Neural progenitor cell (in vitro differentiated cells): Measurements from ENCODE around the gene BOK. TPM values are rescaled to one million over a fixed set of nuclear protein-coding genes. Genes with fewer than 3 reads are reported as not detected.

ENCODE experiments used
- DNase-seq: peaks from one replicate; pipeline ENCODE4 v3.0.0-alpha.2; 2016; ENCODE audit warnings: low spot score
- H2AFZ ChIP-seq: fragments of 200-600 bp; sonication (generic); replicated peaks from 2 replicates; pipeline ENCODE4 v1.6.1; 2016; ENCODE audit warnings: antibody characterized with exemption
- H3F3A ChIP-seq: fragments of 200-600 bp; sonication (generic); 2 replicates; pipeline ENCODE4 v1.6.1; 2016; ENCODE audit warnings: antibody characterized with exemption, low read depth
- H3K27ac ChIP-seq: fragments of 200-600 bp; sonication (generic); 2 replicates; pipeline ENCODE4 v1.5.1; 2016; ENCODE audit warnings: mild to moderate bottlenecking
- H3K27me3 ChIP-seq: fragments of 200-600 bp; sonication (generic); 2 replicates; pipeline ENCODE4 v1.6.1; 2016; ENCODE audit warnings: mild to moderate bottlenecking, moderate library complexity
- H3K36me3 ChIP-seq: fragments of 200-600 bp; sonication (generic); 2 replicates; pipeline ENCODE4 v1.5.1; 2016
- H3K4me1 ChIP-seq: fragments of 200-600 bp; sonication (generic); 2 replicates; pipeline ENCODE4 v1.6.1; 2016; ENCODE audit warnings: mixed run types
- H3K4me2 ChIP-seq: fragments of 200-600 bp; sonication (generic); 2 replicates; pipeline ENCODE4 v1.6.1; 2016
- H3K4me3 ChIP-seq: fragments of 200-600 bp; sonication (generic); 2 replicates; pipeline ENCODE4 v1.5.1; 2016
- H3K79me2 ChIP-seq: fragments of 200-600 bp; sonication (generic); 2 replicates; pipeline ENCODE4 v1.6.1; 2016; ENCODE audit warnings: low read depth
- H3K9ac ChIP-seq: fragments of 200-600 bp; sonication (generic); 2 replicates; pipeline ENCODE4 v1.6.1; 2016
- H3K9me3 ChIP-seq: fragments of 200-600 bp; sonication (generic); 2 replicates; pipeline ENCODE4 v1.5.1; 2016; ENCODE audit warnings: low read depth
- H4K20me1 ChIP-seq: fragments of 200-600 bp; sonication (generic); 2 replicates; pipeline ENCODE4 v1.6.1; 2016; ENCODE audit warnings: low read depth
- H3K27ac Mint-ChIP-seq: 3 replicates; pipeline ENCODE4 v1.8.0; 2021; ENCODE audit warnings: mixed read lengths
- H3K27me3 Mint-ChIP-seq: 2 replicates; pipeline ENCODE4 v1.8.0; 2022; ENCODE audit warnings: low read depth, mild to moderate bottlenecking, inconsistent platforms, moderate library complexity, mixed read lengths; ENCODE audit not compliant: insufficient read depth
- H3K36me3 Mint-ChIP-seq: 3 replicates; pipeline ENCODE4 v1.8.0; 2021; ENCODE audit warnings: mixed read lengths
- H3K4me1 Mint-ChIP-seq: 3 replicates; pipeline ENCODE4 v1.8.0; 2021; ENCODE audit warnings: mixed read lengths
- H3K4me3 Mint-ChIP-seq: 3 replicates; pipeline ENCODE4 v1.8.0; 2021; ENCODE audit warnings: mild to moderate bottlenecking, moderate library complexity, mixed read lengths
- H3K9me3 Mint-ChIP-seq: 3 replicates; pipeline ENCODE4 v1.8.0; 2020; ENCODE audit warnings: mixed read lengths
- CTCF ChIP-seq: fragments of 200-600 bp; sonication (generic); IDR thresholded peaks from 2 replicates; pipeline ENCODE4 v1.5.1; 2017; ENCODE audit warnings: antibody characterized with exemption, mild to moderate bottlenecking
- EZH2 ChIP-seq: fragments of 200-600 bp; sonication (generic); IDR thresholded peaks from 2 replicates; pipeline ENCODE4 v1.6.1; 2017; ENCODE audit warnings: antibody characterized with exemption, mild to moderate bottlenecking, moderate library complexity
- EZH2phosphoT487 ChIP-seq: fragments of 200-600 bp; sonication (generic); IDR thresholded peaks from 2 replicates; pipeline ENCODE4 v1.6.1; 2017; ENCODE audit warnings: antibody characterized with exemption
- total RNA-seq: library from RNA; depleted of rRNA; stranded (reverse); fragments of >200 nt; gene quantifications from 2 replicates; pipeline ENCODE4 v1.2.3, GENCODE V29; 2015; ENCODE audit warnings: low replicate concordance

BOK gene
- total RNA-seq, 1 donor from 2014 or later: 2.0 TPM

GRCh38 chr2:241556746-241557145, 1.8 kb upstream of the BOK start:
- Histone ChIP-seq H3K9ac (no peak overlapping the region), H3K4me2 (no peak overlapping the region), H3K4me3 (no peak overlapping the region), H4K20me1 (no peaks in the 10 kb centered on the region), H3K27me3 (peaks cover 35% of the 10 kb centered on the region), H3K36me3 (no peaks in the 10 kb centered on the region), H3K9me3 (no peaks in the 10 kb centered on the region), H3K79me2 (no peaks in the 10 kb centered on the region), H3K27ac (no peak overlapping the region), H3F3A (peaks cover 15% of the 10 kb centered on the region), H3K4me1 (peaks cover 5% of the 10 kb centered on the region), H2AFZ (no peak overlapping the region)
- Mint-ChIP-seq H3K27me3 (peaks cover 12% of the 10 kb centered on the region), H3K36me3 (no peaks in the 10 kb centered on the region), H3K4me3 (no peak overlapping the region), H3K4me1 (peaks cover 12% of the 10 kb centered on the region), H3K27ac (no peak overlapping the region), H3K9me3 (peaks cover 17% of the 10 kb centered on the region)
- no peak for DNase-seq
- TF ChIP-seq EZH2 (no peak), CTCF (no peak), EZH2phosphoT487 (no peak)

- Histone ChIP-seq H3K9ac (no peak overlapping the region), H3K9me3 (no peaks in the 10 kb centered on the region), H3K4me3 (peak overlapping the region; percentile 65), H3K36me3 (no peaks in the 10 kb centered on the region), H3K79me2 (no peaks in the 10 kb centered on the region), H4K20me1 (peaks cover 6% of the 10 kb centered on the region), H3K27me3 (peaks cover 35% of the 10 kb centered on the region), H3K4me2 (peak overlapping the region; percentile 95), H2AFZ (peak overlapping the region; percentile 86), H3K27ac (no peak overlapping the region), H3F3A (peaks cover 15% of the 10 kb centered on the region), H3K4me1 (peaks cover 5% of the 10 kb centered on the region)
- peaks cover 14% of the 10 kb centered on the region for H3K9me3 Mint-ChIP-seq
- no peak overlapping the region for H3K27ac Mint-ChIP-seq
- TF ChIP-seq EZH2: no peak
- no peak for TF ChIP-seq EZH2phosphoT487
- TF ChIP-seq CTCF: no peak
- peak; percentile 66 for DNase-seq
- H3K27me3 Mint-ChIP-seq: peaks cover 6% of the 10 kb centered on the region
- no peaks in the 10 kb centered on the region for H3K36me3 Mint-ChIP-seq
- peak overlapping the region; percentile 85 for H3K4me3 Mint-ChIP-seq
- H3K4me1 Mint-ChIP-seq: peaks cover 6% of the 10 kb centered on the region
Measured at GRCh38 chr2:241559323-241560161, 997 bp downstream of the BOK start.

- Histone ChIP-seq H3K9me3 (no peaks in the 10 kb centered on the region), H3K36me3 (no peaks in the 10 kb centered on the region), H3K79me2 (no peaks in the 10 kb centered on the region), H3K27me3 (peaks cover 35% of the 10 kb centered on the region), H3K4me3 (no peak overlapping the region), H3K4me2 (peak overlapping the region; percentile 95), H4K20me1 (peaks cover 6% of the 10 kb centered on the region), H2AFZ (no peak overlapping the region), H3K27ac (no peak overlapping the region), H3F3A (peaks cover 15% of the 10 kb centered on the region), H3K9ac (no peak overlapping the region), H3K4me1 (peaks cover 7% of the 10 kb centered on the region)
- Mint-ChIP-seq H3K4me3 (peak overlapping the region; percentile 85), H3K9me3 (peaks cover 14% of the 10 kb centered on the region), H3K27me3 (peaks cover 6% of the 10 kb centered on the region), H3K27ac (no peak overlapping the region), H3K4me1 (peaks cover 6% of the 10 kb centered on the region), H3K36me3 (no peaks in the 10 kb centered on the region)
- no peak for TF ChIP-seq EZH2
- TF ChIP-seq CTCF: no peak
- TF ChIP-seq EZH2phosphoT487: no peak
- no peak for DNase-seq
Measured at GRCh38 chr2:241560162-241560882, 1.8 kb downstream of the BOK start.
